HG03460 (cell line): ENCODE results near the gene ELN.

ENCODE experiments used
- ATAC-seq: cut with Tn5 transposase; IDR thresholded peaks from one replicate; pipeline ENCODE4 v1.9.1; 2021; ENCODE audit not compliant: unreplicated experiment

Gene ELN

GRCh38 chr7:74059681-74060588 lies 32.0 kb downstream of the ELN start:
- no peak for ATAC-seq

GRCh38 chr7:74061840-74062539 lies 34.0 kb downstream of the ELN start:
- no peak for ATAC-seq

GRCh38 chr7:74063223-74063641 lies 35.3 kb downstream of the ELN start:
- no peak for ATAC-seq

GRCh38 chr7:74063646-74064045 lies 35.7 kb downstream of the ELN start:
- ATAC-seq, result no peak

GRCh38 chr7:74064696-74065095 lies 36.7 kb downstream of the ELN start:
- ATAC-seq, result no peak

GRCh38 chr7:74066626-74067025 lies 38.7 kb downstream of the ELN start:
- no peak for ATAC-seq

- no peak for ATAC-seq
Observed at GRCh38 chr7:74068378-74069085, 40.6 kb downstream of the ELN start.

GRCh38 chr7:74069086-74069541 lies 41.1 kb downstream of the ELN start:
- ATAC-seq, result no peak

- ATAC-seq, result no peak
Observed at GRCh38 chr7:74069790-74070618, 42.0 kb downstream of the ELN start.

GRCh38 chr7:74070619-74070921 lies 42.6 kb downstream of the ELN start:
- no peak for ATAC-seq

- no peak for ATAC-seq
Observed at GRCh38 chr7:74071121-74071520, 43.1 kb downstream of the ELN start.

GRCh38 chr7:74074770-74075169 lies 46.8 kb downstream of the ELN start:
- no peak for ATAC-seq

GRCh38 chr7:74078461-74078860 lies 50.5 kb downstream of the ELN start:
- no peak for ATAC-seq

GRCh38 chr7:74082770-74083116 lies 54.8 kb downstream of the ELN start:
- no peak for ATAC-seq

GRCh38 chr7:74083117-74083876 lies 55.3 kb downstream of the ELN start, which contains the start of gene LIMK1:
Gene LIMK1 (plus strand): TSS chr7:74083804. CDS start chr7:74083991, 187 bp downstream.
- ATAC-seq, result peak; percentile 67

- ATAC-seq, result peak; percentile 44
Observed at GRCh38 chr7:74083928-74084721, 56.2 kb downstream of the ELN start.

GRCh38 chr7:74084722-74085578 lies 57.0 kb downstream of the ELN start:
- no peak for ATAC-seq

- ATAC-seq, result no peak
Observed at GRCh38 chr7:74087791-74088453, 59.9 kb downstream of the ELN start.
